Testis (tissue), 3 donors: ENCODE data around the gene RBM33. TPM values are rescaled to one million over a fixed set of nuclear protein-coding genes. Genes with fewer than 3 reads are reported as not detected.

Experiments
- DNase-seq: peaks from one replicate; pipeline ENCODE4 v3.0.0-alpha.2; 2019
- H3K27ac ChIP-seq, 2 donors: fragments of 200-600 bp; sonication (generic); one replicate each; pipeline ENCODE4 v1.5.1; 2019
- H3K27me3 ChIP-seq: fragments of 200-600 bp; sonication (generic); one replicate; pipeline ENCODE4 v1.5.1; 2019
- H3K36me3 ChIP-seq: fragments of 200-600 bp; sonication (generic); one replicate; pipeline ENCODE4 v1.5.1; 2017; ENCODE audit warnings: low read depth; ENCODE audit errors: missing control alignments
- H3K4me1 ChIP-seq: fragments of 200-600 bp; sonication (generic); one replicate; pipeline ENCODE4 v1.5.1; 2019
- H3K4me3 ChIP-seq, 2 donors: fragments of 200-600 bp; sonication (generic); one replicate each; pipeline ENCODE4 v1.5.1; 2017 to 2019
- H3K9me3 ChIP-seq: fragments of 200-600 bp; sonication (generic); one replicate; pipeline ENCODE4 v1.5.1; 2017
- POLR2A ChIP-seq: fragments of 450-650 bp; IDR thresholded peaks from one replicate; pipeline ENCODE4 v1.6.1; 2017; ENCODE audit warnings: antibody characterized with exemption, mild to moderate bottlenecking, moderate library complexity
- WGBS, 2 donors: methylation state at CpG; one replicate each; pipeline ENCODE4 v1.1.5; 2018; 5-methylcytosine and 5-hydroxymethylcytosine counted together
- intact Hi-C: fragments of 100-400 bp; cut with DNase I; formaldehyde crosslinking; loops from one replicate; pipeline ENCODE4 v1.15.1; 2023; ENCODE audit warnings: low total_unique reads
- polyA plus RNA-seq: library from polyadenylated mRNA; stranded (reverse); fragments of 350-450 nt; fragmentation: Illumina TruSeq; extraction: RNeasy Lipid Tissue Mini Kit (QIAGEN cat#74804); gene quantifications from one replicate; pipeline ENCODE4 v1.2.3, GENCODE V29; 2014; ENCODE audit warnings: low read depth, low replicate concordance; ENCODE audit not compliant: insufficient read depth
- total RNA-seq, 2 donors: library from RNA; depleted of rRNA; stranded (reverse); fragments of >200 nt; gene quantifications; one replicate each; pipeline ENCODE4 v1.2.3, GENCODE V29; 2016
- TF ChIP-seq, protein P1 (sequence below), 3 experiments: fragments of 450-650 bp in 2 of 3; fragments of 200-600 bp in 1 of 3; sonication (generic) in 1 of 3; IDR thresholded peaks; one replicate each; pipeline ENCODE4 v1.5.1; 2016 to 2019; ENCODE audit warnings: antibody characterized with exemption in 3 of 3, mild to moderate bottlenecking in 2 of 3, moderate library complexity in 1 of 3

RBM33 gene
- total and polyA plus RNA-seq, 3 donors from 2014 or later: 27.3 to 104 (median 93.4) TPM

DNA sequence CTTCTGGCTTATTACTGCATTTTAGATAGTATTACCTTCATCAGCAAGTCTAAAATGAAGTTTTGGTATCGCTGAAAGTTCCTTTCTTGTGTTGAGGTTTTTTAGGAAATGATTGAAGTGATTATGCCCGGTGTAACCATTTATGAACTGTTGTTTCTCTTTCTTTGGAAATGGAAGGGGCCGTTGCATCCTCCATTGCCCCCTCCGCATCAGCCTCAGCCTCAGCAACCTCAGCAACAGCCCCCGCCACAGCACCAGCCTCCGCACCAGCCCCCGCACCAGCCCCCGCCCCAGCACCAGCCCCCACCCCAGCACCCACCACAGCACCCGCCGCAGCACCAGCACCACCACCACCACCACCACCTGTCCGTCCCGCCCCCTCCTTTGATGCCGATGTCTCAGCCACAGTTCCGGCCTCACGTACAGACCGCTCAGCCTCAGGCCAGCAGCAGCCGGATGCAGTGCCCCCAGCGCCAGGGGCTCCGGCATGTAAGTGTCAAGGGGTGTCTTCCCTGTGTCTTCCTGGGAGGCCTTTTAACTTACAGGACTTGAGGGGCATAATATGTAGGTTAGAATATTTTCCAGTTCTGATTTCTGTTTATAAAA is 95.2 kb downstream of the RBM33 start:
- H3K4me3 ChIP-seq: no peak overlapping the region
- intact Hi-C loops: no loop called here
- H3K4me1 ChIP-seq: peaks cover 11% of the 10 kb centered on the region
- H3K9me3 ChIP-seq: no peaks in the 10 kb centered on the region
- no peaks in the 10 kb centered on the region for H3K36me3 ChIP-seq
- no peaks in the 10 kb centered on the region for H3K27me3 ChIP-seq
- TF ChIP-seq, protein P1, sequence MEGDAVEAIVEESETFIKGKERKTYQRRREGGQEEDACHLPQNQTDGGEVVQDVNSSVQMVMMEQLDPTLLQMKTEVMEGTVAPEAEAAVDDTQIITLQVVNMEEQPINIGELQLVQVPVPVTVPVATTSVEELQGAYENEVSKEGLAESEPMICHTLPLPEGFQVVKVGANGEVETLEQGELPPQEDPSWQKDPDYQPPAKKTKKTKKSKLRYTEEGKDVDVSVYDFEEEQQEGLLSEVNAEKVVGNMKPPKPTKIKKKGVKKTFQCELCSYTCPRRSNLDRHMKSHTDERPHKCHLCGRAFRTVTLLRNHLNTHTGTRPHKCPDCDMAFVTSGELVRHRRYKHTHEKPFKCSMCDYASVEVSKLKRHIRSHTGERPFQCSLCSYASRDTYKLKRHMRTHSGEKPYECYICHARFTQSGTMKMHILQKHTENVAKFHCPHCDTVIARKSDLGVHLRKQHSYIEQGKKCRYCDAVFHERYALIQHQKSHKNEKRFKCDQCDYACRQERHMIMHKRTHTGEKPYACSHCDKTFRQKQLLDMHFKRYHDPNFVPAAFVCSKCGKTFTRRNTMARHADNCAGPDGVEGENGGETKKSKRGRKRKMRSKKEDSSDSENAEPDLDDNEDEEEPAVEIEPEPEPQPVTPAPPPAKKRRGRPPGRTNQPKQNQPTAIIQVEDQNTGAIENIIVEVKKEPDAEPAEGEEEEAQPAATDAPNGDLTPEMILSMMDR (IDR thresholded peaks at IDR 0.05): no peak
- no peak for TF ChIP-seq POLR2A
- no peak overlapping the region for H3K27ac ChIP-seq
- no peak for DNase-seq
- WGBS, 2 donors: 92 to 94% methylated on average over 18 to 19 of the region's 19 CpGs

DNA sequence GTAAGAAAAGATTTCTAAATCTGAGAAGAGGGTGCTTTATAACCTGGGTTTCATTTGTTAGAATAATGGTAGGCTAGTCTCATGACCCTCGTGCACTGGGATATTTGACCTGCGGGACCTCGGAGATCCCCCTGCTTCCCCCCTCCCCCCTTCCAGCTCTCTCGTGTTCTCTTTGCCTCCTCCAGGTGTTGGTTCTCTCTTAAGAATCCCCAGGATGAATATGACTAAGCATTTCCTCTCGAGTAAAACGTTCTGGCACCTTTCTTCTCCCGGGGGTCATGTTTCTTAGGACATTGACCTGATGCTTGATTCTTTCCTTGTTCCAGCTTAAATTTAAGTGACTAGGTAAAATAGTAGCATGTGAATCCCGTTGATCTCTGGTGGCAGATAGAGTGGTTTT is 96.6 kb downstream of the RBM33 start:
- TF ChIP-seq, protein P1 (IDR thresholded peaks at IDR 0.05): no peak
- TF ChIP-seq POLR2A: no peak
- H3K4me1 ChIP-seq: peaks cover 15% of the 10 kb centered on the region
- H3K27ac ChIP-seq: no peak overlapping the region
- DNase-seq: no peak
- intact Hi-C loops: no loop called here
- no peaks in the 10 kb centered on the region for H3K36me3 ChIP-seq
- H3K9me3 ChIP-seq: no peaks in the 10 kb centered on the region
- no peaks in the 10 kb centered on the region for H3K27me3 ChIP-seq
- 63 to 70% methylated on average over 8 of the region's 8 CpGs for WGBS, 2 donors
- no peak overlapping the region for H3K4me3 ChIP-seq

DNA sequence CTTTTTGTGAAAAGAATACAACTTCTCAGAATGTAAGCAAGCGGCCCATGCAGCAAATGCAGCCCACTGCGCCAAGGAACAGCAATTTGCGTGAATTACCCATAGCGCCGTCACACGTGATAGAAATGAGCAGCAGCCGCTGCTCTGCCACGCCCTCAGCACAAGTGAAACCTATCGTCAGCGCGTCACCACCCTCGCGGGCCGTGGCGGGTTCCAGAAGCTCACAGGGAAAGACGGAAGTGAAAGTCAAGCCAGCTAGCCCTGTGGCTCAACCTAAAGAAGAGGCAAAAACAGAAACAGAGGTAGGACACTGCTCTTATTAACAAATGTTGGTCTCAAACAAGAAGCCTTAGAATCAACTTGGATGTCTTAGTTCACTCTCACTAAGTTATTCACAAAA is 97.3 kb downstream of the RBM33 start:
- Histone ChIP-seq H3K27me3 (no peaks in the 10 kb centered on the region), H3K4me3 (no peak overlapping the region), H3K9me3 (no peaks in the 10 kb centered on the region), H3K36me3 (no peaks in the 10 kb centered on the region), H3K4me1 (peaks cover 15% of the 10 kb centered on the region), H3K27ac (no peak overlapping the region)
- intact Hi-C loops: no loop called here
- no peak for TF ChIP-seq POLR2A
- TF ChIP-seq, protein P1 (IDR thresholded peaks at IDR 0.05): no peak
- WGBS, 2 donors: 89 to 94% methylated on average over 16 of the region's 16 CpGs
- DNase-seq: no peak

GRCh38 chr7:155743177-155743576 is 98.7 kb downstream of the RBM33 start:
- no peaks in the 10 kb centered on the region for H3K9me3 ChIP-seq
- TF ChIP-seq, protein P1 (IDR thresholded peaks at IDR 0.05): no peak
- TF ChIP-seq POLR2A: no peak
- DNase-seq: no peak
- H3K27me3 ChIP-seq: no peaks in the 10 kb centered on the region
- H3K4me3 ChIP-seq: no peak overlapping the region
- no peak overlapping the region for H3K27ac ChIP-seq
- 91 to 92% methylated on average over 4 of the region's 4 CpGs for WGBS, 2 donors
- H3K36me3 ChIP-seq: no peaks in the 10 kb centered on the region
- intact Hi-C loops: no loop called here
- peaks cover 12% of the 10 kb centered on the region for H3K4me1 ChIP-seq
